HG02763 (cell line): ENCODE measurements around the gene PDSS2.
"Not testable (repeated sequence)": the region's sequence is repeated elsewhere in the genome, so short reads cannot be mapped to it uniquely, and the experiment has no call there.

Source experiments
- ATAC-seq: cut with Tn5 transposase; IDR thresholded peaks from one replicate; pipeline ENCODE4 v1.9.1; 2021; ENCODE audit warnings: mild to moderate bottlenecking, moderate library complexity; ENCODE audit not compliant: unreplicated experiment

PDSS2 gene

DNA sequence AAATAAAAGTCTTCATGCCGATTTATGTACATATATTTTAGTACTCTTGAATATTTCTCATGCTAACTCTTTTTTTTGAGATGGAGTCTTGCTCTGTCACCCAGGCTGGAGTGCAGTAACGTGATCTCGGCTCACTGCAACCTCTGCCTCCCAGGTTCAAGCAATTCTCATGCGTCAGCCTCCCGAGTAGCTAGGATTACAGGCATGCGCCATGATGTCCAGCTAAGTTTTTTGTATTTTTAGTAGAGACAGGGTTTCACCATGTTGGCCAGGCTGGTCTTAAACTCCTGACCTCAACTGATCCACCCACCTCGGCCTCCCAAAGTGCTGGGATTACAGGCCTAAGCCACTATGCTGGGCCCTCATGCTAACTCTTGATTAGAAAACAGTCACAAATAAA, 179.4 kb downstream of the PDSS2 start:
- not testable (repeated sequence) for ATAC-seq

DNA sequence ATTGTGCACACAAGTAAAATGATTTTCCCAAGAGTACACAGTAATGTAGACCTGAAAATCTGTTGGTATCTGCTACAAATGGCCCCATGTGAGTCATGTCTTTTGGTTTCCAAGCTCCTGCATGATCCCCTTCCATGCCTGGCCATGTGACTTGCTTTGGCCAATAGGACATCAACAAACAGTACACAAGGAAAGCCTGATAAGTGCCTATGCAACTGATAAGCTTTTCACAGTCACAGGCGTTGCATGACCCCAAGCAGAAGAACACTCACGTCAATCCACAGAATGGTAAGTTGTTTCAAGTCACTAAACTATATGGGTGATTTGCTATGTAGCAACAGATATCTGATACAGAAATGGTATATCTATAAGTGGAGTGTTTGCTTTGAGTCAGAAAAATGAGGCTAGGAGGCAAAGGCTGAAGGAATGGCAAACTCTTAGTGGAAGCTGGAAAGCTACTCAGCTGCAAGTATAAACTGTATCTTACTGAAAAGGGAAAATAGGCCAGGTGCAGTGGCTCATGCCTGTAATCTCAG, 184.0 kb downstream of the PDSS2 start:
- ATAC-seq: no peak

DNA sequence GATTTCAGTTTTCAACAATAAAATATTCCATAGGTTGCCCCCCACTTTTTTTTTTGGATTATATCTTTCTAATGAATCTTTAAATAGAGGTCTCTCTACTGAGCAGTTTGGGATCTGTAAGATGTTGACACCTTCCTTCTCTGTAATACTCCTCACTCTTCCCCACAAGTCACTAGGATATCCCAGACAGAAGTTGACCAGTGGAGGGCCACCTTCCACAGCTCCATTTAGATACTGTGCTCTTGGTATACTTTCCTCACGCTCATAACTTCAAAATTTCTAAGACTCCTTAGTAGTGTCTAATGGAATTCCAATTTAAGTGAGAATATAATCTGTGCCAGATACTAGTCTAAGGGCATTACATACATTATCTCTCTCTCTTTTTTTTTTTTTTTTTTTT, 185.1 kb downstream of the PDSS2 start:
- ATAC-seq: no peak

DNA sequence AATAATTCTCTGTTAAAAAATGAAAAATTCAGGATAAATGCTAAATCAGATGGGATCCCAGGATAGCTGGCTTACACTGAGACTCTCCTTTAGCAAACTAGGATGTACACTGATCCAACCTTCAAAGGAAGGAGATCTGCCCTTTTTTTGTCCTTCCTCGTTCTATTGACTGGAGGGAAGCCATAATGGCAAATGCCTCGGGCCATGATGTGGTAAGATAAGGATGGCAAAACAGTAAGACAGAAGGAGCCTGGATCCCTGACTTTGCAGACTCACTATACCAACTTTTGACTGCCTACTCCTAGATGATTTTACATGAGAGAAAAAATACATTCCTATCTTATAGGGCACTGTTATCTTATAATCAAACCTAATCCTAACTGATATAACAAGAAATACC, 187.1 kb downstream of the PDSS2 start:
- ATAC-seq: no peak

DNA sequence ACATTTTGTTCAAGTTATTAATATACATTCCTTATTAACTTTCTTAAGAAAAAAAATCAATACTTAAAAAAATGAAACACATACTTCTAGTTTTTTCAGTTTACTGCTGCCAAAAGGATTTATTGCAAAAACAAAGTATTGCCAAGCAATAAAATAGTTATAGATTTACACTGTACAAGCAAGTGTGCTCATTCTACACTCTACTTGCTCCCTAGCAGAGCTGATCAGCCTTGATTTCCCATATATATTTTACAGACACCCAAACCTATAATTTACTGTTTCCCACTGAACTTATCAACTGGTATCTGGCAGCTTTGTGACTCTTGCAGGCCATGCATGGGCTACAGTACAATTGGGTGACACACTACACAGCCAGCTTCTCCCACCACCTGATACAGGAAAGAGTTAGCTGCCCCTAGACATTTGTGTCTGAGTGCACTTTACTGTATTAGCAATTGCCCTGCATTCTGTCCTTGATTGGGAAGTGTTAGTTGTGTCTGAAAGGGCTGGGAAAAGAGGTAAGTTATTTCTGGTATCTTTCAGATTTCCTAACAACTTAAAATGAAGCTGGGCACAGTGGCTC, 188.1 kb downstream of the PDSS2 start:
- ATAC-seq: no peak

DNA sequence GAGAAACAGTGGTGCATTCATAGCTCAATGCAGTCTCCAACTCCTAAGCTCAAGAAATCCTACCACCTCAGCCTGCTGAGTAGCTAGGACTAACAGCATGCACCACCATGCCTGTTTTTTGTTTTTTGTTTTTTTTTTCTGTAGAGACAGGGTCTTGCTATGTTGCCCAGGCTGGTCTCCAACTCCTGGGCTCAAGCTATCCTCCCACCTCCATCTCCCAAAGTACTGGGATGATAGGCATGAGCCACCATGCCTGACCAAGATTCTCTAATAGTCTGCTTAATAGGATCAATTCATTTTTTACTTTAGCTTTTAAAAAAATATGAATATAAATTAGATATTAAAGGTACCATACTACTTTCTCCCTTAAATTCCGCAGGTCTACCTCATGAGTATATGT, 191.7 kb downstream of the PDSS2 start:
- ATAC-seq: no peak

DNA sequence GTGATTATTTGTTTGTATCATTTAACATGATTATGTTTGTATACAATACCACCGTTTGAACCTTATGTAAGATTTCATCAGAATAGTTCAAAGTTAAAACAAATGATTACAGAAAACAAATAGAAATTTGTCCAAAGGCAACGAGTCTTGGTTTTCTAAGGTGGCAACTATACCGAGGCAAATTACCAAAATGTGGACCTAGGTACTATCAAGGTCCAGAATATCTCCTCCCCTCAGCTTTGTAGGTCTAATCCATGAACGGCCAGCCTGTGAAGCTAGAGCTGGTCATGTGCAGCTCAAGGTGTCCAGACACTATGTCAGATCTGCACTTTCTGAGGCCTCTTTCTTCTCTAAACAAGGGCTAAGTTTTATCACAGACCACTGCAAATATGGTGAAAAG, 192.4 kb downstream of the PDSS2 start:
- no peak for ATAC-seq

DNA sequence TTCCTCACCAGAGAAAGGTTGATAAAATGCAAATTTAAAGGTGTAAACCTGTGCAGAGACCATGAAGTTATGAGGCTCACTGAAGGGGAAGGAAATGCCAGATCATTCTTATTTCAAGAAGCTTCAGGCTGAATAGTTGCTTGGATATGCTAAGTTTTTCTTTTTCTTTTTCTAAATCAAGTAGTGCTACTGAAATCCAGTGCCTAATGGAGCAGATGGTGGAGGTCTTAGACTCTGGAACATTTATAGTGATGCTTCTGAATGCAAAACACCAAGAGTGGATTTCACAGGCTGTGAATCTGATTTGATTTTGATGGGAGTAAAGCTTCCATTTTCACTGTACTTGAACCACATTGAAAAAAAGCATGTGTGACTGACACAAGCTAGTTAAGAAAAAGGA, 192.8 kb downstream of the PDSS2 start:
- no peak for ATAC-seq

DNA sequence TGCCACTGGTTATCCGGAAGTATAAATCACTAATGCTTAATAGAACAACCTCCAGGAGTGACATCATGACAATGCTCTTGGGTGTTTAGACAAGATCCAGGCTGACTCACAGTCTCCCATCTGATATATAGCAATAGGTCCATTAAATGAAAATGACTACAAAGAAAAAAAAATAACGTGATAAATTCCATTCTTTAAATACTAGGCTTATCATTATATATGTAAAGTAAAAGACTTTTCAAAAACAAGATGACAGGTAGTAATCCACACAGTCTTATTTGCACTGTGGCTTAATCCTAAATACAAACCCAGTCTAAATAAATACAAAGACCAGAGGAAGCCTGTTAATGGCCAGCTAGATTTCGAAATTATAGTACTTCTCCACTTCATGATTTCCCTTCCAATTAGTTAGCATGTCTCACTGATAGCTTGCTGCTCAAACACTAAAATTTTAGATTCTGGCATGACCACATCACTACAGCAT, 195.0 kb downstream of the PDSS2 start:
- no peak for ATAC-seq

DNA sequence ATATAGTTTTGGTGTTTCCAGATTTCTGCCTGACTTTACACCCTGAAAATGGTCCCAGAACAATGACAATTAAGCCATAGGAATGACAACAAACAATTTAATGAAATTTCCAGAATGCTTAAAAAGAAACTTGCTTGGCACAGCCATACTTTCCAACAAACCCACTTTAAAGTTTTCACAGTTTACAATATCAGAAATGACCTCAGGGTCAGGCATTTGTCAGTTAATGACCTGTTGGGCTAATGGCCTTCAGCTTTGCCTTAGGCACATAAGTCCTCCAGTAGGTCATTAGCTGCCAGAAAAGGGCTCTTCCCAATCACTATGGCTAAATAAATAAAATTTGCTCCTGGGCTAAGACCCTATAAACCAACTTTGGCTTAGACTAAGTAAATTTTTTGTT, 199.4 kb downstream of the PDSS2 start:
- no peak for ATAC-seq

DNA sequence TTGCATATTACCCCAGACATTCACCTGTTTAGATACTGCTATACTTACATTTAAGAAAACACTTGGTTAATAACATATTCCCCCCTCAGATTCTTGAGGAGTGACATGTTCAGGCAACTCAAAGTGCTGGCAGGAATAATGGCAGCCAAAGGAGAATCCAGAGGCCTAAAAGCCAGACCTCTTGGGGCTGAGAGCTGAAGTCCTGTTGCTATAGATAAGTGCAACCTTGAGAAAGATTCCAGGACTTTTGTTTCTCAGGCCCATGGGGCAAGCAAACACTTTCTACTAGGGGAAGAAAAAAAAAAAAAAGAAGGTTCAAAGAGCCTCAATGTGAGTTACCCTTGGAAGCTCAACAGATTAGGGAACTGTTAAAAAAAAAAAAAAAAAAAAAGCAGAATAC, 211.2 kb downstream of the PDSS2 start:
- no peak for ATAC-seq

DNA sequence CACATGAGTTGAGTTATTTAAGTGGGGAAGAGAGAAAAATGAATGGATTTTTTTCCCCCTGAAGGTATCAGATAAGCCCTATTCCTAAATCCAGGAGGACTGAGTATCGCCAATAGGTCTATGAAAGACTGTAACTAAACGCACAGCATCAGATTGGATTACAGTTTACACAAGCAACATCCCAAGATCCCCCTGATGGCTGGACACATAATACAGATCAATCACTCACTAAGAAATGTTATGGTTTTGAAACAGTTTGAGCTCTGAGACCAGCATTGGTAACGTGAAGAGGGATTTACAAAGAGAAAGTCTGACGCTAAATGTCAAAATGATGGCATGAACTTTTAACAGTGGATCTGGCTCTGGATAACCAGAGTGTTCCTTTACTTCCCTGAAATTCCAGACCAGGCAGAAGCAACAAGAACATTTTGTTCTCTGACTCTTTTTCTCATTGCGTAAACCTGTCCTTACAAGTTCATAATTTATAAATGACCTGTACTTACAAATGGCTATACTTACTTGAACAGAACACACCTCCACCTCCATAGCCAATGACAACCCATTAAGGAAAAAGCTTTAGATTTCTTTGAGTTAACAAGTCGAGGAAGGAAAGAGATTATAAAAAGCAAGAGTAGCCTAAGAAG, 212.3 kb downstream of the PDSS2 start:
- ATAC-seq: no peak

DNA sequence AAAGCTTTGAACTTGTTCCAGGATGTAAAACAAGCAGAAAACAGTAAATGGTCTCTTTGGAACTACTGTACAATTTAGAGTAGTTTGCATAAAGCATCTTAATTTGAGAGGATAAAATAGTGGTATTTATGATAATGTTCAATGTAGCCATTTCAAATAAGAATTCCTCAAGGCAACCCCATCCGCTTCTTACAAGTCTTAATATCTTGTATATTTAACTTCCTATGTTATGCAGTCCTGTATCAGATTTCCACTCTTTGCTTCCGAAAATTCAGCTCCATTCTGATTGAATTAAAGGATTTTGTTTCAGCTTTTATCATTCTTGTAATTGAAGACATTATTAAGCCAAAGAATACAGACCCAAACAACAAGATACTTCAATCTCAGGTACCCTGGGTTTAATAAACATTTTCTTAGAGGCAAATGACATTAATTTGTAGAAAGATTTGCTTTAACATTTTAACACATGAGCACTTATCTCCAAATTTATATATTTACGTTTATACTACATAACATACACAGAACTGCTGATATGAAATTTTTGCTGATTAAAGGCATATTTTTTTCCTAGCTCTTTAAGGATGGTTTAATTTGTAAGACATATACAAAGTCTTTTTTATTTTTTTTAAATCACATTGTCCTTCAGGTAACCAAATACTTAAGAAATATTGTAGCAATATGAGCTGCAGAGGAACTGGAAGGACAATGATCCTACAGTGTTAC, 213.0 kb downstream of the PDSS2 start:
- ATAC-seq: no peak

DNA sequence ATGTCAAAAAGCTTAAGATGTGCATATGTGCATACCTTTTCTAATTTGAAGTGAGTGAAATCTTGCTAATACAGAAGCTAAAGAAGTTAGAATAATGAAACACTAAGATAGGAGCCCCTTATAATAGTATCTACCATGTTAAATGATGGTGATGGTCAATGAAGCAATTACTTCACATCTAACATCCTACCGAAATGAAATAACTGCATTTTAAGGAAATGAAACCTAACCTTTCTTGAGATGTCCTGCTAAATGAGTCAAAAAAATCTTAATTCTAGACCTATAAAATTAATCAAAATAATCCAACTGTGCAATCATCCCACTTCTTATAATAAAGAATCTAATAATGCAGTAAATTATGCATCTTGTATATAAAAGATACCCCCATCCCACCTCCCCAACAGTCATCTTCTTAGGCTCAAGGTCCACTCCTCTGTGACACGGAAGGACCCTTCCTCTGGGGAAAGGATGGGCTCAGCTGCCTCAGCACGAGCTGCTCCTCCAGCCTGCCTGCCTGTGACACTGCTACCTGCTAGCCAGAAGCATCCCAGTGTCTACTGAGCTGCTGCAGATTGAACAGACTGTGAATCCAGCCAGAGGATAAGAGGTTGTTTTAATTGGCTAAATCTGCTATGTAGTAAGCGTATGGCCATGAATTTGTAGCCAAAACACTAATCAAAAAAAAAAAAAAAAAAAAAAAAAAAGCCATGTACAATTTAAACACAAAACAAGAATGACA, 214.5 kb downstream of the PDSS2 start:
- no peak for ATAC-seq

DNA sequence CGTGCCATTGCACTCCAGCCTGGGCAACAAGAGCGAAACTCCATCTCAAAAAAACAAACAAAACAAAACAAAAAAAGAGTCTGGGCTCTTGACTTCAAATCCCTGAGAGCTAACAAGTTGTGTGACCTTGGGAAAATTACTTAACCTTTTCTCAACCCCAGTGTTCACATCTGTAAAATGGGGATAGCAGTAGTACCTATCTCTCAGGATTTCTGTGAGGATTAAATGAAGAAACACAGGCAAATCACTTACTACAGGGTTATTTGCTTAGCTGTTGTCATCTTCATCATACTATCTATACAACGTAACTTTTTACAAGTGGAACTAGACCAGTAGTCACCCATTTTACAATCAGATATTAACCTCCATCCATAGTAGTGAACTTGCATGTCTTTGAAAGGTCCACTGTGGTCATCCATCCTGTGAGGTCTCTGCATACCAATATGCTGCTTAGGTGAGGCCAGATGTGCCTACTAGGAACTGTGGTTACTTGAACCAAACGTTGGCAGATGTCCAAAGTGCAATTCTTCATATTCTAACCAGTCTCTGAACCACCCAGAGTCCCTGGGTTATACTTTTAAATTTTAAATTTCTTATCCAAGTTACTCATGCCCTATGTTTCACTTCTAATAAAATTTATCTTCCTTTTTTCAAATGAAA, 215.2 kb downstream of the PDSS2 start:
- no peak for ATAC-seq

DNA sequence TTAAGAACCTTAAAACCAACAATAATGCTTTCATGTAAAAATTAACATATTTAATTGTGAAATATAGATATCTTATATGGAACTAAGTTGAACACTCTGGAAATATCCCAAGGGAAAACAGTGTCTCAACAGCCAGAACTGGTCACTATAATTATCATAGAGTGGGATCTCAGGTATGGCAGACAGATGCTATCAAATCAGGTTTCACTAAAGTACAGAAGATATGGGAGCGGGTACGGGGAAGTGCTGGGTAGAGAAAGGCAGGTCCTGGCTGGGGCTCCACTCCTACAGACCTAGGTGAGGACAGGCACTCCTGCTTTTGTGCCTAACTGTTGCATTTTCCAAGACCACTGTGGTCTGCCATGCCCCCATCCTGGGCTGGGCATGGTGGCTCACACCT, 215.9 kb downstream of the PDSS2 start:
- no peak for ATAC-seq

DNA sequence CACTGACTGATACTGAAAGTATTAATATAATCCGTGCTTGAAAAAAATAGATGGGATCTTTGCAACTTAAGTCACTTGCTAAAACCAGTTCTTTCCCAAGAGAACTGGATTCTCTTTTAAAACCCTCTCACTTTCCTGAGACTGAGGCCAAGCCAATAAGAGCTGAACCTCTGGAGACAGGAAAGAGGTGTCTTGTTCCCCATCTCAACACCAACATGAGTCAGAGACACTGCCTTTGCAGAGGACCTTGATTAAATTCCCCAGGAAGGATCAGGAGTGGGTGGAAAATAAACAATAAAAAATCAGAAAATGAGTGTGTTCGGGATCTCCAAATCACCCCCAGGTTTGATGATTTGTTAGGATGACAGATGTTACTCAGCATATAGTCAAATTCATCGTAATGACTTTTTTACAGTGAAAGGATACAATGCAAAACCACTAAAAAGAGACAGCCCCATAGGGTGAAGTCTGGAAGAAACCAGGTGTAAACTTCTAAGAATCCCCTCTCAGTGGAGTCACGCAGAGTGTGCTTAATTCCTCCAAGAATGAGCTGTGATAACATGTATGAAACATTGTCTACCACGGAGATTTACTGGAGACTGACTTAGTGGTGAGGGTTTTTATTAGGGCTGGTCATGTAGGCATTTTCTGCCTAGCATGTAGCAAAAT, 221.2 kb downstream of the PDSS2 start:
- no peak for ATAC-seq

DNA sequence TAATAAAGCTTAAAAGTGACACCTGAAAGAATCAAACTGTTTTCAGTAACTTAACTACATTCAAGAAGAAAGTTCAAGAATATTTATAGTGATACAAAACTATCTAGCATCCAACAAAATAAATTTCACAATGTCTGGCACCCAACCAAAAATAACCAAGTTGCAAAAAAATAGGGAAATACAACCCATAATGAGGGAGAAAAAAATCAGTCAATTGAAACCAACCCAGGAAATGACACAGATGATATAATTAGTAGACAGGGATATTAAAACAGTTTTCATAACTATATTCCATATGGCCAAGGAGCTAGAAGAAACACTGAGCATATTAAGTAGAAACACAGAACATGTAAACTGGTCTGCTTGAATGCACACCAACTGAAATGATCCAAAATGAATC, 223.9 kb downstream of the PDSS2 start:
- no peak for ATAC-seq

DNA sequence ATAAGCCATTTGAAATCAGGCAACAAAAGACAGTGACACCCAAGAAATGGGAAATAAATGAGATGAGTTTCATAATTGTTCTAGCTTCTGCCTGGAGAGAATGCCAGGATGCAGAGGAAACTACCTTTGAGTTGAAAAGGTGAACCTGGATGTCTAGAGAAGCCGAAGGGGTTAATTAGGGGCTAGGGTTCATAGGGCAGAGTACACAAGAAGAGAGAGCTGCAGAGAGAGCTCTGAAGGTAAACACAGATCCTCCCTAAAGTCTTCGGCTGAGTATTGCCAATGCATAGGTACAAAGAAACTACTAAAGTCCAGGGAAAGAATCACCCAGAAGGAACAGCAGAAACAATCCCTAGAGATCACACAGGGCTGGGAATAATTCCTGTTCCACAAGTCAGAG, 224.4 kb downstream of the PDSS2 start:
- no peak for ATAC-seq

DNA sequence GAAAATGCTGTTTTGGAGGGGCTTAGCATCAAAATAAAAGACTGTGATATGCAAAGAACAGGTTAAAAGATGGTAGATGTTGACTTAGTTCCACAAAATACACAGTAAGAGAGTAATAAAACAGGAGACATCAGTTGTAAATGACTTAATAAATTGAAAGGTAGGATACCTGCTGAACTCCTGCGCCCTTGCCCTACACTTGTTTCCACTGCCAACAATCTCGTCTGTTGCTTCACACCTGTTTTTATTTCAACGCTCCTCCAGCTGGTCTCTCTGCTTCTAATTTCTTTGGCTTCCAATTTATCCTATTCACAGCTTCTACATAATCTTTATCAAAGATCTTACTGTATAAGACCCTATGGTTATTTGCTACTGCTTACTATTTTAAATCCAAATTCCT, 228.1 kb downstream of the PDSS2 start:
- ATAC-seq: no peak
